H1 (cell line): ENCODE measurements around the gene MARCHF2.

ENCODE experiments used
- CBX5 ChIP-seq: fragments of 300-800, 300-1000 bp; sonication (generic); IDR thresholded peaks from 2 replicates; pipeline ENCODE4 v1.7.1; 2016; ENCODE audit warnings: antibody characterized with exemption, low read length, low read depth
- EGR1 ChIP-seq: IDR thresholded peaks from 2 replicates; pipeline ENCODE4 v1.6.1; 2011; ENCODE audit warnings: low read depth, low read length, borderline replicate concordance
- EZH2 ChIP-seq: fragments of 200-600 bp; sonication (generic); IDR thresholded peaks from 2 replicates; pipeline ENCODE4 v1.7.1; 2012; ENCODE audit warnings: low read depth, mild to moderate bottlenecking, moderate library complexity, low read length, inconsistent platforms; ENCODE audit not compliant: severe bottlenecking
- MAX ChIP-seq: IDR thresholded peaks from 2 replicates; pipeline ENCODE4 v1.6.1; 2012; ENCODE audit warnings: inconsistent platforms
- POLR2A ChIP-seq, 2 experiments: IDR thresholded peaks; 1 replicate in 1 of 2; 2 replicates in 1 of 2; pipeline ENCODE4 v1.6.1; 2011; ENCODE audit warnings: low read depth in 2 of 2, low read length in 2 of 2, mild to moderate bottlenecking in 2 of 2; ENCODE audit errors: control extremely low read depth in 1 of 2
- POLR2AphosphoS5 ChIP-seq: IDR thresholded peaks from 2 replicates; pipeline ENCODE4 v1.6.1; 2011; ENCODE audit warnings: low read depth, low read length
- TF ChIP-seq, protein P1 (sequence below), 3 experiments: IDR thresholded peaks; 1 replicate in 2 of 3; 2 replicates in 1 of 3; pipeline versions ENCODE4 v1.5.1 to v1.6.1; 2011; ENCODE audit warnings: low read length in 3 of 3, mild to moderate bottlenecking in 3 of 3, inconsistent platforms in 2 of 3, low read depth in 1 of 3, moderate library complexity in 1 of 3; ENCODE audit not compliant: insufficient read depth in 1 of 3; ENCODE audit errors: control extremely low read depth in 1 of 3

GRCh38 chr19:8393192-8393870 lies 19.8 kb upstream of the MARCHF2 start:
- TF ChIP-seq EGR1 (no peak), POLR2AphosphoS5 (no peak), MAX (no peak), EZH2 (no peak), POLR2A (IDR thresholded peaks at IDR 0.05; ENCODE audit: control extremely low read depth in 1 of 2, low read depth in 2 of 2, low read length in 2 of 2) (no peak), CBX5 (no peak)
- TF ChIP-seq, protein P1, sequence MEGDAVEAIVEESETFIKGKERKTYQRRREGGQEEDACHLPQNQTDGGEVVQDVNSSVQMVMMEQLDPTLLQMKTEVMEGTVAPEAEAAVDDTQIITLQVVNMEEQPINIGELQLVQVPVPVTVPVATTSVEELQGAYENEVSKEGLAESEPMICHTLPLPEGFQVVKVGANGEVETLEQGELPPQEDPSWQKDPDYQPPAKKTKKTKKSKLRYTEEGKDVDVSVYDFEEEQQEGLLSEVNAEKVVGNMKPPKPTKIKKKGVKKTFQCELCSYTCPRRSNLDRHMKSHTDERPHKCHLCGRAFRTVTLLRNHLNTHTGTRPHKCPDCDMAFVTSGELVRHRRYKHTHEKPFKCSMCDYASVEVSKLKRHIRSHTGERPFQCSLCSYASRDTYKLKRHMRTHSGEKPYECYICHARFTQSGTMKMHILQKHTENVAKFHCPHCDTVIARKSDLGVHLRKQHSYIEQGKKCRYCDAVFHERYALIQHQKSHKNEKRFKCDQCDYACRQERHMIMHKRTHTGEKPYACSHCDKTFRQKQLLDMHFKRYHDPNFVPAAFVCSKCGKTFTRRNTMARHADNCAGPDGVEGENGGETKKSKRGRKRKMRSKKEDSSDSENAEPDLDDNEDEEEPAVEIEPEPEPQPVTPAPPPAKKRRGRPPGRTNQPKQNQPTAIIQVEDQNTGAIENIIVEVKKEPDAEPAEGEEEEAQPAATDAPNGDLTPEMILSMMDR (IDR thresholded peaks at IDR 0.05; ENCODE audit: control extremely low read depth in 1 of 3, insufficient read depth in 1 of 3, low read depth in 1 of 3, low read length in 3 of 3): no peak
